MV-4-11 (cell line): ENCODE results near the gene STK25.
"Not testable (repeated sequence)": the region's sequence is repeated elsewhere in the genome, so short reads cannot be mapped to it uniquely, and the experiment has no call there.

Experiments
- DNase-seq: peaks from one replicate; lab custom pipeline; 2025; lab: John Stamatoyannopoulos, UW

Gene STK25

GRCh38 chr2:241507430-241508239, 749 bp downstream of the STK25 start:
- DNase-seq = no peak

GRCh38 chr2:241506793-241507429, 1.5 kb downstream of the STK25 start:
- no peak for DNase-seq

GRCh38 chr2:241506317-241506716, 2.1 kb downstream of the STK25 start:
- DNase-seq = not testable (repeated sequence)

- no peak for DNase-seq
These were observed 2.6 kb downstream of the STK25 start for GRCh38 chr2:241505781-241506201.

- no peak for DNase-seq
These were observed 3.2 kb downstream of the STK25 start for GRCh38 chr2:241505086-241505780.

- no peak for DNase-seq
These were observed 4.5 kb downstream of the STK25 start for GRCh38 chr2:241503776-241504392.

GRCh38 chr2:241502281-241502680, 6.1 kb downstream of the STK25 start:
- DNase-seq = no peak

- DNase-seq = no peak
These were observed 6.8 kb downstream of the STK25 start for GRCh38 chr2:241501551-241501950.

- DNase-seq = no peak
These were observed 7.3 kb downstream of the STK25 start for GRCh38 chr2:241501099-241501541.

GRCh38 chr2:241500431-241500975, 7.9 kb downstream of the STK25 start:
- DNase-seq = no peak

GRCh38 chr2:241500016-241500415, 8.4 kb downstream of the STK25 start:
- no peak for DNase-seq

GRCh38 chr2:241499146-241499965, 9.0 kb downstream of the STK25 start:
- no peak for DNase-seq

GRCh38 chr2:241498115-241499070, 10.0 kb downstream of the STK25 start:
- DNase-seq = no peak

- no peak for DNase-seq
These were observed 11.2 kb downstream of the STK25 start for GRCh38 chr2:241496904-241497877.

GRCh38 chr2:241496003-241496707, 12.2 kb downstream of the STK25 start:
- DNase-seq = no peak

- no peak for DNase-seq
These were observed 13.0 kb downstream of the STK25 start for GRCh38 chr2:241495172-241496002.

- no peak for DNase-seq
These were observed 14.0 kb downstream of the STK25 start for GRCh38 chr2:241494311-241494908.
